Progenitor cell of endocrine pancreas (in vitro differentiated cells): ENCODE measurements around the gene NOP9. TPM values are rescaled to one million over a fixed set of nuclear protein-coding genes. Genes with fewer than 3 reads are reported as not detected.

Source experiments
- DNase-seq: peaks from one replicate; pipeline ENCODE4 v3.0.0; 2021; ENCODE audit warnings: low spot score; ENCODE audit not compliant: unreplicated experiment
- H3K27ac Mint-ChIP-seq: 2 replicates; pipeline ENCODE4 v1.8.0; 2021; ENCODE audit warnings: mild to moderate bottlenecking, moderate library complexity, mixed read lengths
- H3K27me3 Mint-ChIP-seq: 2 replicates; pipeline ENCODE4 v1.8.0; 2021; ENCODE audit warnings: mixed read lengths
- H3K36me3 Mint-ChIP-seq: 2 replicates; pipeline ENCODE4 v1.8.0; 2022; ENCODE audit warnings: mixed read lengths; ENCODE audit not compliant: insufficient read depth
- H3K4me1 Mint-ChIP-seq: 2 replicates; pipeline ENCODE4 v1.8.0; 2021; ENCODE audit warnings: low read depth, mixed read lengths
- H3K4me3 Mint-ChIP-seq: 2 replicates; pipeline ENCODE4 v1.8.0; 2021; ENCODE audit warnings: low read depth, mild to moderate bottlenecking, moderate library complexity, mixed read lengths
- H3K9me3 Mint-ChIP-seq: 2 replicates; pipeline ENCODE4 v1.8.0; 2021; ENCODE audit warnings: low read depth, mixed read lengths
- CTCF ChIP-seq: fragments of 200-600 bp; sonication (generic); IDR thresholded peaks from one replicate; pipeline ENCODE4 v1.5.0; 2021; ENCODE audit warnings: antibody characterized with exemption, mild to moderate bottlenecking; ENCODE audit not compliant: unreplicated experiment
- long read RNA-seq: library from polyadenylated mRNA; unstranded; transcript quantifications from one replicate; pipeline ENCODE4 v2.0.0, GENCODE V29; 2020
- total RNA-seq: library from RNA; stranded (reverse); gene quantifications from 2 replicates; pipeline ENCODE4 v1.2.1, GENCODE V29; 2021

The NOP9 gene
- 32.4 and 32.6 TPM in 2 replicates for total RNA-seq
- long read RNA-seq, partial matches to known transcripts, result 0 of 4 reads
- long read RNA-seq, other reads (novel, unspliced or antisense), result 4 of 4 reads

- Mint-ChIP-seq H3K36me3 (peaks cover 9% of the 10 kb centered on the region), H3K27me3 (no peaks in the 10 kb centered on the region)
Observed at GRCh38 chr14:24299255-24300191, at the start of gene NOP9, which contains the start of gene DHRS1. NOP9 (plus strand) TSS chr14:24299850; CDS start chr14:24299955, 105 bp downstream. DHRS1 (minus strand) TSS chr14:24299780; CDS start chr14:24299106, 674 bp downstream.

GRCh38 chr14:24250354-24250753, 49.3 kb upstream of the NOP9 start:
- TF ChIP-seq CTCF, result no peak
- Mint-ChIP-seq H3K4me3 (no peak overlapping the region), H3K36me3 (no peaks in the 10 kb centered on the region), H3K4me1 (no peaks in the 10 kb centered on the region), H3K27me3 (no peaks in the 10 kb centered on the region), H3K9me3 (no peaks in the 10 kb centered on the region), H3K27ac (no peak overlapping the region)
- no peak for DNase-seq

More at GRCh38 chr14:24299255-24300191, at the start of gene NOP9, which contains the start of gene DHRS1:
- no peak for TF ChIP-seq CTCF
- Mint-ChIP-seq H3K4me1 (peaks cover 21% of the 10 kb centered on the region), H3K4me3 (peak within 1 kb of the TSS; percentile 92), H3K27ac (peak within 1 kb of the TSS; percentile 97), H3K9me3 (no peaks in the 10 kb centered on the region)
- peak; percentile 88 for DNase-seq

GRCh38 chr14:24251880-24252288, 47.8 kb upstream of the NOP9 start:
- no peaks in the 10 kb centered on the region for H3K36me3 Mint-ChIP-seq
- DNase-seq, result no peak
- no peaks in the 10 kb centered on the region for H3K9me3 Mint-ChIP-seq
- no peak overlapping the region for H3K27ac Mint-ChIP-seq
- no peaks in the 10 kb centered on the region for H3K27me3 Mint-ChIP-seq
- no peak overlapping the region for H3K4me3 Mint-ChIP-seq
- H3K4me1 Mint-ChIP-seq, result no peaks in the 10 kb centered on the region
- TF ChIP-seq CTCF, result no peak

DNA sequence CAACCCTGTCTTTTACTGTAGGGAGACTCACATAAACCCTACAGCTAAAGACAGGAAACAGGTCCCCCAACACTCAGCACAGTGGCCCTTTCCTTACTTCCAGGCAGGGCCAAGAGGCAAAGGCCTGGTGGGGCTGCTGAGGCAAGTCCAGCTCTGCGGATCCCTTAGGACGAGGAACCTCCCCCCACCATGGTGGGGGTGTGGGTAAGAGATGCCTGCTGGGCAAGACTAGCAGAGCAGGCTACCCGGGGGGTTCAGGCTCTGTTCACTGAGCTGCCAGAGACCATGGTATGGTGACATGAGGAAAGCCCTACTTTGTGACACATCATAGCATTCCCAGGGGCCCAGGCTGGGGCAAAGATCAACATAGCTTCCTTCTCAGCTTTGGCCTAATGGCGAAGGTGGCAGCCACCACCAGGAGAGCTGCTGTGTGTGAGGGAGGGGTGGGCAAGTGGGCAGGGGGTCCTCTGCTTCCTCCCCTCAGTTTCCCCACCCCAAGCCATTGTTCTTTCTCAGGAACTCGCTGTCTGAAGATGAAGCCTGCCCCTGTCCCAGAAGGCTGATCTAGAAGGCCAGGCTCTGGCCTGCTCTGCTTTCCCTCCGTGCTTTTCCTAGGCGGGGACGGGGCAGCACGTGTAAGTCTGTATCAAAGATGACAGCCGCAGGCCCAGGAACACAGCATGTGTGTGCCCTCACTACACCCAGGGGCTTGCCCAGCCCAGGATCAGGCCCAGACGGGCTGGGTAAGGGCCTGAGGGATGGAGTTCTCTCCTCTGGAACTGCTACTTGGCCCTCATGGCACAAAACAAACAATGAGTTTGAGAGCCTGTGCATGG, 47.1 kb upstream of the NOP9 start:
- H3K36me3 Mint-ChIP-seq, result no peaks in the 10 kb centered on the region
- peak overlapping the region; percentile 49 for H3K27ac Mint-ChIP-seq
- no peaks in the 10 kb centered on the region for H3K27me3 Mint-ChIP-seq
- DNase-seq, result no peak
- no peak for TF ChIP-seq CTCF
- no peak overlapping the region for H3K4me3 Mint-ChIP-seq
- H3K4me1 Mint-ChIP-seq, result no peaks in the 10 kb centered on the region
- no peaks in the 10 kb centered on the region for H3K9me3 Mint-ChIP-seq

DNA sequence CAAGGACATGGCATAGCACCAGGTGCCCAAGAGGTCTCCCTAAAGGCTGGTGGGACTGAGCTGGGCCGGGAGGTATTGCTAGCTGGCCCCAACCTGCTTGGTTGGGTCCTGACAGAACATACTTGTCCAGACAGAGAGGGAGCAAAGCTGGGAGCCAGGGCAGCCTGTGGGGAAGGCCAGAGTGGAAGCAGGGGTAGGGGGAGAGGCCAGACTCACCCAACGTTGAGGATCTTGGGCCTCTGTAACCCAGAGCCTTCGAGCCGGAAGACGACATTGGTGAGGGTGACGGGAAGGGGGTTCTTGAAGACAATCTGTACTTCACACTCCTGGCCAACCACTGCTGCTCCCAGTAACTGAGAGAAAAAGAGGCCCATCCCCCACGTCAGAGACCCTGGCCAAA, 45.7 kb upstream of the NOP9 start:
- Mint-ChIP-seq H3K27me3 (no peaks in the 10 kb centered on the region), H3K27ac (no peak overlapping the region), H3K36me3 (no peaks in the 10 kb centered on the region), H3K4me1 (no peaks in the 10 kb centered on the region), H3K9me3 (no peaks in the 10 kb centered on the region), H3K4me3 (no peak overlapping the region)
- DNase-seq, result no peak
- no peak for TF ChIP-seq CTCF
